PC-9 (cell line): ENCODE data around the gene TEN1.

Experiments used
- CTCF ChIP-seq: fragments of 200-600 bp; sonication (generic); conservative IDR thresholded peaks from 2 replicates; pipeline ENCODE4 v1.6.1; 2017; ENCODE audit warnings: mixed run types, antibody characterized with exemption, mild to moderate bottlenecking, moderate library complexity
- EZH2 ChIP-seq: fragments of 200-600 bp; sonication (generic); IDR thresholded peaks from 2 replicates; pipeline ENCODE4 v1.8.0; 2017; ENCODE audit warnings: antibody characterized with exemption, low read depth

GRCh38 chr17:76004750-76005262, 25.8 kb downstream of the TEN1 start:
- no peak for TF ChIP-seq CTCF
- no peak for TF ChIP-seq EZH2
